Prostate gland (tissue), 2 donors: ENCODE results near the gene SCAPER.

ENCODE experiments used
- CTCF ChIP-seq, 4 experiments: fragments of 200-600 bp in 2 of 4; fragments of 450-650 bp in 2 of 4; sonication (generic) in 2 of 4; IDR thresholded peaks; 1 replicate in 3 of 4; 2 replicates in 1 of 4; pipeline ENCODE4 v1.5.1; 2016 to 2019; ENCODE audit warnings: antibody characterized with exemption in 4 of 4, mild to moderate bottlenecking in 2 of 4, moderate library complexity in 2 of 4
- POLR2A ChIP-seq: fragments of 450-650 bp; IDR thresholded peaks from one replicate; pipeline ENCODE4 v1.6.1; 2016; ENCODE audit warnings: antibody characterized with exemption, mild to moderate bottlenecking

- no peak for TF ChIP-seq CTCF (IDR thresholded peaks at IDR 0.05)
- TF ChIP-seq POLR2A: no peak
These were observed 581.1 kb downstream of the SCAPER start for GRCh38 chr15:76324066-76324465.
